OCI-LY1 (cell line): ENCODE results near the gene SPRY4.

Experiments
- CTCF ChIP-seq: fragments of 200-600 bp; sonication (generic), shearing (Covaris generic); IDR thresholded peaks from 2 replicates; pipeline ENCODE4 v1.5.1; 2017; ENCODE audit warnings: mild to moderate bottlenecking, antibody characterized with exemption, low read length, moderate library complexity, mixed read lengths
- EZH2 ChIP-seq: fragments of 200-600 bp; sonication (generic), shearing (Covaris generic); IDR thresholded peaks from 2 replicates; pipeline ENCODE4 v1.8.0; 2017; ENCODE audit warnings: borderline replicate concordance, mixed run types, mild to moderate bottlenecking, antibody characterized with exemption, low read length, moderate library complexity, mixed read lengths

- TF ChIP-seq CTCF (no peak), EZH2 (no peak)
Observed at GRCh38 chr5:142325725-142326479, 1.1 kb upstream of the SPRY4 start.
